CD14-positive monocyte (primary cell): ENCODE data around the gene SLC2A2. TPM values are rescaled to one million over a fixed set of nuclear protein-coding genes. Genes with fewer than 3 reads are reported as not detected.
"Not testable (repeated sequence)": the region's sequence is repeated elsewhere in the genome, so short reads cannot be mapped to it uniquely, and the experiment has no call there.

Experiments used
- DNase-seq, 3 donors: peaks; one replicate each; pipeline ENCODE4 v3.0.0-alpha.2; 2011 to 2022
- H2AFZ ChIP-seq: 2 replicates; pipeline ENCODE4 v1.6.0; 2012; ENCODE audit warnings: mild to moderate bottlenecking, low read depth, low read length, inconsistent platforms; ENCODE audit not compliant: insufficient read depth, poor library complexity, severe bottlenecking
- H3K27ac ChIP-seq, 2 donors: 1 replicate in 1 of 2; 2 replicates in 1 of 2; pipeline ENCODE4 v1.5.1; 2012 to 2013; ENCODE audit warnings: low read length in 2 of 2, control low read depth in 1 of 2, inconsistent platforms in 1 of 2, low read depth in 1 of 2, mild to moderate bottlenecking in 1 of 2
- H3K27me3 ChIP-seq, 2 donors: one replicate each; pipeline versions ENCODE4 v1.6.0 to v1.6.1; 2011 to 2013; ENCODE audit warnings: low read length in 2 of 2; ENCODE audit not compliant: control insufficient read depth in 2 of 2, insufficient read depth in 2 of 2
- H3K36me3 ChIP-seq, 2 donors: replicated peaks in 1 of 2; 1 replicate in 1 of 2; 2 replicates in 1 of 2; pipeline versions ENCODE4 v1.5.1 to v1.6.1; 2012 to 2013; ENCODE audit warnings: low read length in 2 of 2, control low read depth in 1 of 2, inconsistent platforms in 1 of 2, mild to moderate bottlenecking in 1 of 2; ENCODE audit not compliant: insufficient read depth in 2 of 2, control insufficient read depth in 1 of 2
- H3K4me1 ChIP-seq, 2 donors: 1 replicate in 1 of 2; 2 replicates in 1 of 2; pipeline versions ENCODE4 v1.5.1 to v1.6.1; 2012 to 2013; ENCODE audit warnings: low read length in 2 of 2, control low read depth in 1 of 2, inconsistent platforms in 1 of 2, mild to moderate bottlenecking in 1 of 2, moderate library complexity in 1 of 2; ENCODE audit not compliant: insufficient read depth in 2 of 2, control insufficient read depth in 1 of 2
- H3K4me2 ChIP-seq: replicated peaks from 2 replicates; pipeline ENCODE3; 2012; ENCODE audit warnings: low read length, moderate library complexity, mild to moderate bottlenecking; ENCODE audit not compliant: poor library complexity, severe bottlenecking; ENCODE audit errors: extremely low read depth
- H3K4me3 ChIP-seq, 3 experiments: fragments of 200-600 bp in 1 of 3; sonication (generic) in 1 of 3; replicated peaks in 1 of 3; 1 replicate in 2 of 3; 2 replicates in 1 of 3; pipeline ENCODE4 v1.5.1; 2011 to 2013; ENCODE audit warnings: low read length in 3 of 3, mild to moderate bottlenecking in 3 of 3, control low read depth in 2 of 3, low read depth in 2 of 3, inconsistent platforms in 1 of 3, moderate library complexity in 1 of 3
- H3K79me2 ChIP-seq: 2 replicates; pipeline ENCODE4 v1.6.0; 2012; ENCODE audit warnings: mild to moderate bottlenecking, control low read depth, inconsistent platforms, low read length, moderate library complexity; ENCODE audit not compliant: insufficient read depth
- H3K9ac ChIP-seq: 2 replicates; pipeline ENCODE4 v1.6.0; 2017; ENCODE audit warnings: low read length, mild to moderate bottlenecking; ENCODE audit not compliant: insufficient read depth, poor library complexity, severe bottlenecking
- H3K9me3 ChIP-seq, 2 donors: replicated peaks in 1 of 2; 1 replicate in 1 of 2; 2 replicates in 1 of 2; pipeline versions ENCODE4 v1.5.1 to v1.6.1; 2012 to 2013; ENCODE audit warnings: low read length in 2 of 2, control low read depth in 1 of 2; ENCODE audit not compliant: control insufficient read depth in 1 of 2, insufficient read depth in 1 of 2
- H4K20me1 ChIP-seq: 2 replicates; pipeline ENCODE4 v1.6.0; 2012; ENCODE audit warnings: mild to moderate bottlenecking, low read length, control low read depth, moderate library complexity; ENCODE audit not compliant: insufficient read depth
- H3K27ac Mint-ChIP-seq, 7 donors: one replicate each; pipeline ENCODE4 v1.8.0; 2020; ENCODE audit warnings: mild to moderate bottlenecking in 7 of 7, mixed read lengths in 7 of 7, moderate library complexity in 6 of 7, inconsistent platforms in 2 of 7
- H3K27me3 Mint-ChIP-seq, 3 donors: one replicate each; pipeline ENCODE4 v1.8.0; 2021 to 2022; ENCODE audit warnings: low read depth in 3 of 3, mild to moderate bottlenecking in 3 of 3, mixed read lengths in 3 of 3, moderate library complexity in 3 of 3, inconsistent platforms in 1 of 3
- H3K36me3 Mint-ChIP-seq, 2 donors: one replicate each; pipeline ENCODE4 v1.8.0; 2020; ENCODE audit warnings: mixed read lengths in 2 of 2, inconsistent platforms in 1 of 2, mild to moderate bottlenecking in 1 of 2
- H3K4me1 Mint-ChIP-seq: one replicate; pipeline ENCODE4 v1.8.0; 2020; ENCODE audit warnings: mild to moderate bottlenecking, mixed read lengths
- H3K4me3 Mint-ChIP-seq, 2 donors: one replicate each; pipeline ENCODE4 v1.8.0; 2020; ENCODE audit warnings: mild to moderate bottlenecking in 2 of 2, mixed read lengths in 2 of 2, moderate library complexity in 1 of 2
- H3K9me3 Mint-ChIP-seq, 7 donors: one replicate each; pipeline ENCODE4 v1.8.0; 2020 to 2022; ENCODE audit warnings: mixed read lengths in 7 of 7, mild to moderate bottlenecking in 6 of 7, moderate library complexity in 6 of 7, inconsistent platforms in 2 of 7
- CTCF ChIP-seq: fragments of 200-600 bp; IDR thresholded peaks from one replicate; pipeline ENCODE4 v1.8.0; 2022; ENCODE audit warnings: antibody characterized with exemption, mild to moderate bottlenecking
- WGBS: methylation state at CpG from one replicate; pipeline ENCODE4 v1.1.5; 2013; ENCODE audit warnings: missing lambda C conversion rate; ENCODE audit not compliant: insufficient coverage; 5-methylcytosine and 5-hydroxymethylcytosine counted together
- intact Hi-C, 2 donors: fragments of 100-400 bp; cut with micrococcal nuclease; formaldehyde crosslinking; loops; one replicate each; pipeline versions ENCODE4 v1.15.0 to v1.15.1; 2023
- polyA plus RNA-seq, 3 donors: library from polyadenylated mRNA; depleted of rRNA in 1 of 3; unstranded in 2 of 3; stranded (reverse) in 1 of 3; fragments of 300-500 nt in 2 of 3; fragments of >200 nt in 1 of 3; fragmentation: Illumina TruSeq in 2 of 3; gene quantifications; 1 replicate in 2 of 3; 2 replicates in 1 of 3; pipeline ENCODE4 v1.2.3, GENCODE V29; 2012 to 2021

The SLC2A2 gene
- polyA plus RNA-seq, 3 donors = not detected

- Mint-ChIP-seq H3K4me1 (no peaks in the 10 kb centered on the region), H3K36me3 (no peaks in the 10 kb centered on the region), H3K4me3 (no peak overlapping the region), H3K27ac (no peak overlapping the region), H3K27me3 (peaks cover 0 to 2% (median 2%) of the 10 kb centered on the region in 3 donors), H3K9me3 (peaks cover 0 to 17% (median 4%) of the 10 kb centered on the region in 7 donors)
- no peaks in the 10 kb centered on the region for H3K36me3 ChIP-seq
- DNase-seq = no peak
- H4K20me1 ChIP-seq = no peaks in the 10 kb centered on the region
- H2AFZ ChIP-seq = no peak overlapping the region
- no peak overlapping the region for H3K4me3 ChIP-seq
- WGBS = 90% methylated on average over 4 of the region's 9 CpGs
- no peak overlapping the region for H3K9ac ChIP-seq
- H3K79me2 ChIP-seq = no peaks in the 10 kb centered on the region
- H3K4me2 ChIP-seq = no peak overlapping the region
- H3K4me1 ChIP-seq = no peaks in the 10 kb centered on the region
- intact Hi-C loops = no loop called here
- no peak for TF ChIP-seq CTCF
- no peaks in the 10 kb centered on the region for H3K27me3 ChIP-seq
- H3K27ac ChIP-seq = no peak overlapping the region
- peaks cover 0 to 4% of the 10 kb centered on the region in 2 donors for H3K9me3 ChIP-seq
Measured at GRCh38 chr3:170974872-170975271, 51.6 kb downstream of the SLC2A2 start.

DNA sequence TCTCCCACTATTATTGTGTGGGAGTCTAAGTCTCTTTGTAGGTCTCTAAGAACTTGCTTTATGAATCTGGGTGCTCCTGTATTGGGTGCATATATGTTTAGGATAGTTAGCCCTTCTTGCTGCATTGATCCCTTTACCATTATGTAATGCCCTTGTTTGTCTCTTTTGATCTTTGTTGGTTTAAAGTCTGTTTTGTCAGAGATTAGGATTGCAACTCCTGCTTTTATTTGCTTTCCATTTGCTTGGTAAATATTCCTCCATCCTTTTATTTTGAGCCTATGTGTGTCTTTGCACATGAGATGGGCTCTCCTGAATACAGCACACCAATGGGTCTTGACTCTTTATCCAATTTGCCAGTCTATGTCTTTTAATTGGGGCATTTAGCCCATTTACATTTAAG, 53.6 kb downstream of the SLC2A2 start:
- intact Hi-C loops = not testable (repeated sequence)

More for the DNA sequence above, 53.6 kb downstream of the SLC2A2 start:
- not testable (repeated sequence) for H3K9ac ChIP-seq, H2AFZ ChIP-seq, H3K36me3 Mint-ChIP-seq, H3K4me1 ChIP-seq, H3K27ac Mint-ChIP-seq, H3K4me3 Mint-ChIP-seq, H3K4me1 Mint-ChIP-seq, H3K9me3 ChIP-seq, H3K27ac ChIP-seq, H3K4me2 ChIP-seq, H3K79me2 ChIP-seq, H3K27me3 Mint-ChIP-seq, H4K20me1 ChIP-seq, H3K4me3 ChIP-seq, DNase-seq, H3K27me3 ChIP-seq, H3K36me3 ChIP-seq
- H3K9me3 Mint-ChIP-seq = peaks cover 0 to 17% (median 5%) of the 10 kb centered on the region in 7 donors
